HG03159 (cell line): ENCODE data around the gene RHBDD1.
A peak's percentile ranks its signal among the peaks of the same experiment; 100 is the strongest.
"Not testable (repeated sequence)": the region's sequence is repeated elsewhere in the genome, so short reads cannot be mapped to it uniquely, and the experiment has no call there.

Experiments
- ATAC-seq: cut with Tn5 transposase; IDR thresholded peaks from one replicate; pipeline ENCODE4 v1.9.1; 2021; ENCODE audit warnings: mild to moderate bottlenecking, moderate library complexity; ENCODE audit not compliant: unreplicated experiment

Gene RHBDD1

GRCh38 chr2:226799211-226799975 lies 36.5 kb upstream of the RHBDD1 start, which contains the start of gene IRS1:
Gene IRS1 (minus strand): TSS chr2:226799820. CDS start chr2:226798738, 1,082 bp downstream.
- ATAC-seq: peak; percentile 41

- ATAC-seq: no peak
Measured at GRCh38 chr2:226799976-226800940, 35.6 kb upstream of the RHBDD1 start.

GRCh38 chr2:226800941-226801784 lies 34.7 kb upstream of the RHBDD1 start:
- peak; percentile 76 for ATAC-seq

GRCh38 chr2:226802573-226802972 lies 33.3 kb upstream of the RHBDD1 start:
- ATAC-seq: no peak

- no peak for ATAC-seq
Measured at GRCh38 chr2:226803410-226803809, 32.4 kb upstream of the RHBDD1 start.

GRCh38 chr2:226813148-226813701 lies 22.6 kb upstream of the RHBDD1 start:
- ATAC-seq: no peak

GRCh38 chr2:226818930-226819329 lies 16.9 kb upstream of the RHBDD1 start:
- no peak for ATAC-seq

GRCh38 chr2:226825056-226825455 lies 10.8 kb upstream of the RHBDD1 start:
- ATAC-seq: no peak

GRCh38 chr2:226828191-226828590 lies 7.7 kb upstream of the RHBDD1 start:
- no peak for ATAC-seq

- ATAC-seq: no peak
Measured at GRCh38 chr2:226829721-226830631, 5.9 kb upstream of the RHBDD1 start.

GRCh38 chr2:226831266-226831665 lies 4.6 kb upstream of the RHBDD1 start:
- ATAC-seq: no peak

GRCh38 chr2:226832061-226832460 lies 3.8 kb upstream of the RHBDD1 start:
- ATAC-seq: no peak

- ATAC-seq: not testable (repeated sequence)
Measured at GRCh38 chr2:226834880-226835279, 974 bp upstream of the RHBDD1 start.

GRCh38 chr2:226835420-226835795 lies 446 bp upstream of the RHBDD1 start:
- peak; percentile 19 for ATAC-seq

GRCh38 chr2:226836548-226836885 lies 663 bp downstream of the RHBDD1 start:
- ATAC-seq: peak; percentile 4

GRCh38 chr2:226837334-226837733 lies 1.5 kb downstream of the RHBDD1 start:
- no peak for ATAC-seq

- ATAC-seq: no peak
Measured at GRCh38 chr2:226837787-226838603, 2.1 kb downstream of the RHBDD1 start.

- ATAC-seq: no peak
Measured at GRCh38 chr2:226838722-226839121, 2.9 kb downstream of the RHBDD1 start.

- ATAC-seq: no peak
Measured at GRCh38 chr2:226839161-226839560, 3.3 kb downstream of the RHBDD1 start.
